Urothelium cell line (cell line): ENCODE measurements around the gene GPN2.
A peak's percentile ranks its signal among the peaks of the same experiment; 100 is the strongest.
"Not testable (repeated sequence)": the region's sequence is repeated elsewhere in the genome, so short reads cannot be mapped to it uniquely, and the experiment has no call there.

Experiments used
- DNase-seq: peaks from one replicate; pipeline ENCODE4 v3.0.0; 2011; ENCODE audit warnings: low spot score, mixed read lengths
- FAIRE-seq: peaks from 2 replicates; lab custom pipeline; 2011; peaks lifted over from hg19 to GRCh38; lab: Jason Lieb, UNC

Gene GPN2

DNA sequence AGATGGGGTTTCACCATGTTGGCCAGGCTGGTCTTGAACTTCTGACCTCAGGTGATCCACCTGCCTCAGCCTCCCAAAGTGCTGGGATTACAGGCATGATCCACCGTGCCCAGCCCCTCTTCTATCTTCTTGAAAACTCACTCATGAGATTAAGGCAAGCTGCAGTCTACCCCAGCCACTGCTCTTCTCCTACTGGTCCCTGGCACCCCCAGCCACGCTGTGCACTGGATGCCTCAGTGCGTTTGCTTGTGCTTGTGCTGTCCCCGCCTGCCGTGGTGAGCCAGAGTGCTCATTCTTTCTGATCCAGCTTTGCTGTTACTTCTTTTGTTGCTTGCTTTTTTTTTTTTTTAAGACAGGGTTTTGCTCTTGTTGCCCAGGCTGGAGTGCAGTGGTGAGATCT lies 52.4 kb downstream of the GPN2 start:
- not testable (repeated sequence) for DNase-seq, FAIRE-seq

GRCh38 chr1:26833432-26834405 lies 56.4 kb downstream of the GPN2 start:
- DNase-seq (no peak), FAIRE-seq (no peak)

DNA sequence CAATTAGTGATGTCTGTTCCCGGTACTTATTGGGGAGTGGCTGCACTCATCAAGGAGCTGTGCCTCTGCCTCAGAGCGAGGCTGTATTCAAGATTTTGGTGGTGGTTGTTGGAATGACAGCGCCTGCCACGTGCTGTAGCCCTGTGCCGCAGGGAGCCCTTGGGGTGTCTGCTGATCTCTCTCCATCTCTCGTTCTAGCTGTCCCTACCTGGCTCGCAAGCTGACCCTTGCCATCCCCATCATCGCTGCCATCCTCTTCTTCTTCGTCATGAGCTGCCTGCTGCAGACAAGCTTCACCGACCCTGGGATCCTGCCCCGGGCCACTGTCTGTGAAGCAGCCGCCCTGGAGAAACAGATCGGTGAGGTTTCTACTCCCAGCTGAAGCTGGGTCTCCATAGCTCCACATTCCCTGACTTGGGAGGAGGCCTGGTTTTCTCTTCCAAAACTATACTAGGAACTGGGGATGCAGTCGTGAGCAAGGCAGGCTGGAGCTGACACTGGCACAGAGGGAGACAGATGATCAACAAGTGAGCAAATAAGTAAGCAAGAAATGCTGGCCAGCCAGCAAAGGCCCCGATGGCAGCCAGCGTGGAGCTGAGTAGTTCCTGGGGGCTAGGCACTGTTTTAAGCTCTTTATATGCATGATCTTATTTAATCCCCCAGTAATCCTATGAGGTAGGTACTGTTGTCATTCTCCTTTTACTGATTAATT lies 57.7 kb downstream of the GPN2 start:
- no peak for FAIRE-seq
- no peak for DNase-seq

DNA sequence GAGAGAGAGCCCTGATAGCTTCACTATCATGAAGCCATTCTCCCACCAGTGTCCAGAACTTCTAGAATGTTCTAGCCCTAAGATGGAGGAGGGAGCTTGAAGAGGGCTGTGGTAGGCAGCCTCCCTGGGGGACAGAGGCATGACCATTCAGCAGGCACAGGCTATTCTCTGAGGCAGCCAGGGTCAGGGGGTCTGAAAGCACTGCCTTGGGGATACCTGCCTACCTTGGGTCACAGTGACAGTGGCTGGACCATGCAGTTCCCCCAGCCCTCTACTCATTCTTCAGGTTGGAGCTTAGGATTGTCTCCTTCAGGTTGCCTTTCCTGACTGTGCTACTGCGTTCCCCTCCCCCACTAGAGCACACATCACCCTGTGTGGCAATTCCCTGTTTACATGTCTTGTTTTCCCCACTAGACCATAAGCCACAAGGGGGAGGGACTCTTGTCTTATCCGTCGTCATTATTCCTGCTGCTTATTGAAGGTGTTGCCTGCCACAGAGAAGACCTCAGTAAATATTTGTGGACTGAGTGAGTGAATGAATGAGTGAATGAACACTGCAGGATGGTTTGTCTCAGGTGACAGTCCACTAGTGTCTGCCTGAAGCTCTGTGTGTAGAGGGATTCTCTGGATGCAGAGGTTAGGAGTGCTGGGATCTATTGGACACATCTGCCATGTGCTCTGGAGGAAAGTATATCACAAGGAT lies 58.4 kb downstream of the GPN2 start:
- DNase-seq (no peak), FAIRE-seq (peak; percentile 56)

DNA sequence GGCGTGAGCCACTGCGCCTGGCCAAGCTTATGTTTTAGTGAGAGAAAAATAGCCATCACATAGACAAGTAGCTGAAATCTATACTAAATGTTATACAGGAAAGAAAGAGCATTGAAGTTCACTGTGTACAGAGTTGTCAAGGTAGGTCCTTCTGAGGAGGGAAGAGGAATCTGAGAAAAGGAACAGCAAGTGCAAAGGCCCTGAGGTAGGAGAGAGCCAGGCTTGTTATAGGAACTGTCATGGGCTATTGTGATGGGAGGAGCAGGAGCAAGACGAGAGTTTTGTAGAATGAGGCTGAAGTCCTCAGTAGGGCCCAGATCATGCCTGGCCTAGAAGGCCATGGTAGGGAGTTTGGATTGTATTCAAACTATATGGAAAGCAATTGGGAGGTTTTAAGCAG lies 59.0 kb downstream of the GPN2 start:
- FAIRE-seq (no peak), DNase-seq (no peak)

DNA sequence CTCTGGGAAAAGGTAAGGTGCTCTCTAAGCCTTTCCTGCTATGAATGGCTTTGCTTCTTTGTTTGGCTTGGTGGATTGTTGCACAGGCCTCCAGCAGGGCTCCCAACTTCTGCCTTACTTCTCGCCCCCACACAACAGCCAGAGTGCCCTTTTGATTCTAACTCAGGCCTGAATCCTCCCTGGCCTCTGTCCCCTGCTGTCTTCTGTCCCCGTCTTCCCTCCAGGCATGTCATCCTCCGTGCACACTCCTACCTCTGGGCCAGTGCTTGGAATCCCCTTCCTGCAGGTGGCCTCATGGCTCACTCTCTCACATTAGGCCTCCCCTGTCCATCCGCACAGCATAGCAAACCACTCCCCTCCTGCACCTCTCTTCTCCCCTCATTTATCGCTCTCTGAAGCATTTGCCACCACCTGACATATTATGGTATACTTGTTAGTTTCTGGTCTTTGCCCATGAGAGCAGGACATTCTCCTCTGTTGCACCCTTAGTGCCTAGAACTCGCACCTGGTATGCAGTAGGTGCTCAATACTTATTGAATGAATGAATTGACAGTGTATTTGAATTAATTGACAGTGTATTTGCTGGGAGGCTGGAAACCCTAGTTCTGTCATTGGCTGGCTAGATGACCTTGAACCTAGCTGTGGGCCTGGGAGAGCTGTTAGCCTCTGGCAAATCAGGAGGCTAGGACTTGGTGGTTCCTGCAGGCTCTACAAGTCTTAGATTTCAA lies 60.7 kb downstream of the GPN2 start:
- FAIRE-seq, result no peak
- no peak for DNase-seq

DNA sequence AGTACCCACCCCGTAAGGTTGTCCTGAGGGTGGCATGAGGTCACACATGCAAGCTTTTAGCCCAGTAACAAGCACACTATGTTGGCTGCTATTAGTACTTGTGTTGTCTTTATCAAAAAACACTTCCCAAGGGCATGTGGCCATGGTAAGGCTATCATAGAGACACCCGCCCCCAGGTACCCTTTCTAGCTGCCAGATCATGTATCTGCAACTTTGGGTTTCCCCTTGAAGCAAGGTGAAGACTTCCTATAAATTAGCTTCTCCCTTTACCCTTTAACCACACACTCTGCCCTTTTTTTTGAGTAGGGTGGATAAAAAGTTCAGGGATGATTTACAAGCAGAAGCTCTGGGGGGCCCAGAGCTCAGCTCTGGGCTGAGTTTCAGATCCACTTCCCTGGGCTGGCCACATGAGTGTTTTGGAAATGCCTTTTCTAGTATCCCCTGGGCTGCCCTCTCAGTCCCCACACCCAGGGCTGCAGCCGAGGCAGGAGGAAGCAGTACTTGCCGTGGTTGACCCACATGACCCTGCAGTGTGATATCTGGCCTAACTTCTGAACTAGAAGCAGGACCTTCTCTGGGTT lies 61.6 kb downstream of the GPN2 start:
- no peak for FAIRE-seq
- no peak for DNase-seq

- FAIRE-seq (no peak), DNase-seq (no peak)
Measured at GRCh38 chr1:26827663-26828062, 62.4 kb downstream of the GPN2 start.

DNA sequence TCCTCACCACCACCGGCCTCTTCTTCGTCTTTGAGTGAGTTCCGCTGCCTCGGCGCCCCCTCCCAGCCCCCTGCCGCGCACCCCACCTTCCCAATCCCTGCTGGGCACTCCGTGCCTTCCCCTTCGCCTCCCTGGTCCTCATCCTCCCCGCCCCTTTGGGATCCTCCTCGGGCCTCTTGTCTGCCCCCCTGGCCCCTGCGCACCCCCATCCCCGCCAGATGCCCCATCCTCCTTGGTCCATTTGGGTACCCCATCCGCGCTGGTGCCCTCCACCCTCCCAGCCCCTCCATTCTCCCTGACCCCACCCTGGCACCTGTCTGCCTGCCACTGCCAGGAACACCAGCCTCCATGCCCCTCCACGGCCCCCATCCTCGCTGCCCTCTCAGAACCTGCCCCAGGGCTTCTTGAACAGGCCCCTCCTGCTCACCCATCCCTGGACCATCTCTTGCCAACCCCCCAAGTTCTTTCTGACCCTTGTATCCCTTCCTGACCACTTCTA lies 62.9 kb downstream of the GPN2 start:
- FAIRE-seq, result no peak
- no peak for DNase-seq

DNA sequence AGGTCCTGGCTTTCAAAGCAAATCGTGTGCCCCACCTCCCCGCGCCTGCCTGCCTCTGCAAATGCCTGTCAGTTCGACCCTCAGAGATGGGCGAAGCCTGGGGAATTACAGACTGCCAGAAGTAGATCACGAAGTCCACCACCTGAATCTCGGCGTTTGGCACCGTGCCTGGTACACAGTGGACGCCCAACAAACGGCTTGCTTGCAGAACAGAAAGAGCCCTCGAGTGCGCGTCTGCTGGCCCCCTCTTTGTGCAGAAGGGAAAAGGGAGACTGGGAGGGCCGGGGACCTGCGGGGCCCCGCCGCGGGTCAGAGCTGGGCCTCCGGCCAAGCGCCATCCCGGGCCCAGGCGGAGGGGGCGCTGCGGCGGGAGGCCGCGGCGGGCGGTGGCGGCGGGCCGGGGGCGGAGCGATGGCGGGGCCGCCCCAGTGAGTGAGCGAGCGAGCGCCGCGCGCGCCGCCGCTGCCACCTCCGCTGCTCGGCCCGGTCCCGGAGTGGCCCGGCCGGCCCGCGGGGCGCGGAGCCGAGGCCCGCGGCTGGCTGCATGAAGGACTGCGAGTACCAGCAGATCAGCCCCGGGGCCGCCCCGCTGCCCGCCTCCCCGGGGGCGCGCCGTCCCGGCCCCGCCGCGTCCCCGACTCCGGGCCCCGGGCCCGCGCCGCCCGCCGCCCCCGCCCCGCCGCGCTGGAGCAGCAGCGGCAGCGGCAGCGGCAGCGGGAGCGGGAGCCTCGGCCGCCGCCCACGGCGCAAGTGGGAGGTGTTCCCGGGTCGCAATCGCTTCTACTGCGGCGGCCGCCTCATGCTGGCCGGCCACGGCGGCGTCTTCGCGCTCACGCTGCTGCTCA lies 63.6 kb downstream of the GPN2 start, which contains the start of gene ZDHHC18:
Gene ZDHHC18 (plus strand): TSS at position 428 of the 845 bp plus-strand sequence. CDS start 117 bp downstream, at position 545.
- peak; percentile 94 for DNase-seq
- no peak for FAIRE-seq
